Tibial artery (tissue), 4 donors: ENCODE results near the gene TAF6.

Experiments
- DNase-seq, 2 donors: peaks; one replicate each; pipeline ENCODE4 v3.0.0-alpha.2; 2019
- H3K27ac ChIP-seq, 2 donors: fragments of 200-600 bp; sonication (generic) in 1 of 2; 1 replicate in 1 of 2; 2 replicates in 1 of 2; pipeline ENCODE4 v1.5.1; 2018 to 2019; ENCODE audit warnings: mild to moderate bottlenecking in 1 of 2
- H3K27me3 ChIP-seq, 2 donors: fragments of 200-600 bp; sonication (generic) in 1 of 2; one replicate each; pipeline versions ENCODE4 v1.5.1 to v1.6.0; 2016 to 2019
- H3K36me3 ChIP-seq, 3 donors: fragments of 200-600 bp; sonication (generic) in 2 of 3; one replicate each; pipeline ENCODE4 v1.5.1; 2016 to 2019; ENCODE audit warnings: mild to moderate bottlenecking in 2 of 3
- H3K4me1 ChIP-seq, 4 donors: fragments of 200-600 bp; sonication (generic) in 2 of 4; 1 replicate in 3 of 4; 2 replicates in 1 of 4; pipeline ENCODE4 v1.5.1; 2016 to 2019
- H3K4me3 ChIP-seq, 2 donors: fragments of 200-600 bp; sonication (generic) in 1 of 2; 1 replicate in 1 of 2; 2 replicates in 1 of 2; pipeline ENCODE4 v1.5.1; 2018 to 2019; ENCODE audit warnings: mild to moderate bottlenecking in 2 of 2
- H3K9me3 ChIP-seq, 3 donors: fragments of 200-600 bp; sonication (generic) in 1 of 3; one replicate each; pipeline ENCODE4 v1.5.1; 2016 to 2019
- intact Hi-C: fragments of 100-400 bp; cut with DNase I; formaldehyde crosslinking; loops from one replicate; pipeline ENCODE4 v1.15.0; 2023; ENCODE audit warnings: low total_unique reads
- TF ChIP-seq, protein P1 (sequence below), 2 experiments: fragments of 200-600 bp in 1 of 2; fragments of 450-650 bp in 1 of 2; IDR thresholded peaks; one replicate each; pipeline ENCODE4 v1.5.1; 2017 to 2019; ENCODE audit warnings: antibody characterized with exemption in 2 of 2, mild to moderate bottlenecking in 1 of 2, moderate library complexity in 1 of 2

Gene TAF6

DNA sequence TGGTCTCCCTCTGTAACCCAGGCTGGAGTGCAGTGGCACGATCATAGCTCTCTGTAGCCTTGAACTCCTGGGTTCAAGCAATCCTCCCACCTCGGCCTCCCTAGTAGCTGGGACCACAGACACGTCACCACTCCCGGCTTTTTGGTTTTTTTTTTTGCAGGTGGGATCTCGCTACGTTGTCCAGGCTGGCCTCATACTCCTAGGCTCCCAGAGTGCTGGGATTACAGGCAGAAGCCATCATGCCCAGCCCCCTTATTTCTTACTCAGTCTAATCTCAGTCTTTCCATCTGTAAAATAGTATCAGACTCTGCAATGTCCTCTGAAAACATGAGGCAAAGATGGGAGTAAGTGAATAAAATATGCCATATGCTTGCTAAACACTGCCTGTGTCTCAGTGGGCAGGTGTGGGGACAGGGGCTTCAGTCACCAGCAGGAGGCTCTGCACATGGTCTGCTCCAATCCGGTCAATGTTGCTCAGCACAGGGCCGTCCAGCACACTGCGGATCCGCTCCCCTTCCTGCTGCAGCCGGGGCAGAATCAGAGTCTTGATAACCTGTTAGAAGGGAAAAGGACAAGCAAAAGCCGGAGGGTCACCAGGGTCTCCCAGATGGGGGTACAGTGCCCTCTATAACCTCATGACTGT lies 9.5 kb downstream of the TAF6 start:
- Histone ChIP-seq H3K27ac (no peak overlapping the region), H3K27me3 (no peaks in the 10 kb centered on the region), H3K4me3 (no peak overlapping the region), H3K36me3 (peaks cover 42 to 98% (median 79%) of the 10 kb centered on the region in 3 donors), H3K4me1 (no peaks in the 10 kb centered on the region), H3K9me3 (no peaks in the 10 kb centered on the region)
- TF ChIP-seq, protein P1, sequence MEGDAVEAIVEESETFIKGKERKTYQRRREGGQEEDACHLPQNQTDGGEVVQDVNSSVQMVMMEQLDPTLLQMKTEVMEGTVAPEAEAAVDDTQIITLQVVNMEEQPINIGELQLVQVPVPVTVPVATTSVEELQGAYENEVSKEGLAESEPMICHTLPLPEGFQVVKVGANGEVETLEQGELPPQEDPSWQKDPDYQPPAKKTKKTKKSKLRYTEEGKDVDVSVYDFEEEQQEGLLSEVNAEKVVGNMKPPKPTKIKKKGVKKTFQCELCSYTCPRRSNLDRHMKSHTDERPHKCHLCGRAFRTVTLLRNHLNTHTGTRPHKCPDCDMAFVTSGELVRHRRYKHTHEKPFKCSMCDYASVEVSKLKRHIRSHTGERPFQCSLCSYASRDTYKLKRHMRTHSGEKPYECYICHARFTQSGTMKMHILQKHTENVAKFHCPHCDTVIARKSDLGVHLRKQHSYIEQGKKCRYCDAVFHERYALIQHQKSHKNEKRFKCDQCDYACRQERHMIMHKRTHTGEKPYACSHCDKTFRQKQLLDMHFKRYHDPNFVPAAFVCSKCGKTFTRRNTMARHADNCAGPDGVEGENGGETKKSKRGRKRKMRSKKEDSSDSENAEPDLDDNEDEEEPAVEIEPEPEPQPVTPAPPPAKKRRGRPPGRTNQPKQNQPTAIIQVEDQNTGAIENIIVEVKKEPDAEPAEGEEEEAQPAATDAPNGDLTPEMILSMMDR (IDR thresholded peaks at IDR 0.05) = no peak
- intact Hi-C loops = no loop called here
- DNase-seq = no peak

DNA sequence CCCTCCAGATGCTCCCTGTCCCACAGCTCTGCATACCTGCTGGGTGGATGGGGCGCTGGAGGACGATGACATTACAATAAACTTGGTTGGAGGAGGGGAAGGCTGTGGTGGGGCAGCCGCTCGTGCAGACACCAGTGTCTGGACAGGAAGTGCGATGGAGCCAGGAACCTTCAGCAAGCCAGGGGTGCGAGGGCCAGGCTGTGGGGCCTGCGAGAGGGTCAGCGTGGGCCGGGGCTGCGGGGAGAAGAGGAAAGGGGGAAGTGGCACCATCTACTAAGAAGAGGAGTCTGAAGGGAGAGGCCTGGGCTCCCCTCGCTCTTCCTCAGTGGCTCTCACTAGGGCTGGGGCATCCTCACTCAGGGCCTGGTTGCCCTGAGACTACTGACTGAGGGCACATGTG lies 11.3 kb downstream of the TAF6 start:
- peaks cover 0 to 1% (median under 1%) of the 10 kb centered on the region in 4 donors for H3K4me1 ChIP-seq
- TF ChIP-seq, protein P1 (IDR thresholded peaks at IDR 0.05) = no peak
- intact Hi-C loops = no loop called here
- H3K27ac ChIP-seq = no peak overlapping the region
- H3K36me3 ChIP-seq = peaks cover 43 to 99% (median 73%) of the 10 kb centered on the region in 3 donors
- no peak overlapping the region for H3K4me3 ChIP-seq
- DNase-seq = no peak
- H3K9me3 ChIP-seq = no peaks in the 10 kb centered on the region
- no peaks in the 10 kb centered on the region for H3K27me3 ChIP-seq

DNA sequence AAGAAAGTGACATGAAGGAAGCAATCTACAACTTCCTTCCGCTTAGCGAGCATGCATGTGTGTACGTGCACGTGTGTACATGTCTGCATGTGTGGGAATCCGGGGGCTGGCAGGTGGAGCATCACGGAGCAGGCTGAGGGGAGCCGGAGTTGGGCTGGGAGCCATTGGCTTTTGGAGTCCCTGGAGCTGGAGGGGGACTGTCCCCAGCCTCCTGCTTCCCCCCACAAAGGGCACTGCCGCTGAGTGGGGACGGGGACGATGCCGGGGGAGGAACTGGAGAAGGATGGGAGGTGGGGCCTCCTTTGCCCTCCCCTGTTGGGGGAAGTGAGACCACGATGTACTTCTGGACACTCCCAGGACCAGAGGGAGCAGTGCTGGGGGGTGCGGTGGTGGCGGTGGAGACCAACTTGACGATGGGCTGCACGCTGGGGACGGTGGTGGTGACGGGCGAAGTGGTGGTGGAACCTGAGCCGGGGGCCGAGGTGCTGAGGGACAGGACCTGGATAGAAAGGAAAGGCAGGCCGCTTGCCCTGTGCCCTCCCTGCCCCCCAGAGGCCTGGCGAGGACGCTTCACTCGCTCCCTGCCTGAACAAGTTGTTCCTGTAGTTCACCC lies 11.9 kb downstream of the TAF6 start:
- TF ChIP-seq, protein P1 (IDR thresholded peaks at IDR 0.05) = no peak
- peaks cover 0 to 8% (median 6%) of the 10 kb centered on the region in 4 donors for H3K4me1 ChIP-seq
- H3K27me3 ChIP-seq = no peaks in the 10 kb centered on the region
- H3K36me3 ChIP-seq = peaks cover 40 to 96% (median 66%) of the 10 kb centered on the region in 3 donors
- intact Hi-C loops = no loop called here
- DNase-seq = no peak
- no peak overlapping the region for H3K27ac ChIP-seq
- no peaks in the 10 kb centered on the region for H3K9me3 ChIP-seq
- H3K4me3 ChIP-seq = no peak overlapping the region

DNA sequence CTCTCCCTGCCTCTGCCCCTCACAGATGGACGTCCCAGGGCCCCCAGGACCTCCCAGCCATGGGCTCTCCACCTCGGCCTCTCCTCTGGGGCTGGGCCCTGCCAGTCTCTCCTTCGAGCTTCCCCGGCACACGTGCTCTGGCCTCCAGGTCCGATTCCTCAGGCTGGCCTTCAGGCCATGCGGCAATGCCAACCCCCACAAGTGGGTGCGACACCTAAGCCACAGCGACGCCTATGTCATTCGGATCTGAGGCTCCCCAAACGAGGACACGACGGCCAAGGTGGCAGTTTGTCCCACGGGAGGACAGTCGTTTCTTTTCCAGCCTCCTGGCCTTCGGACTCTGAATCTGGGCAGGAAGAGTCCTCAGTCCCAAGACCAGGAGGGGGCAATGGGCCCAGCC lies 12.5 kb downstream of the TAF6 start:
- Histone ChIP-seq H3K36me3 (peaks cover 34 to 90% (median 60%) of the 10 kb centered on the region in 3 donors), H3K9me3 (no peaks in the 10 kb centered on the region), H3K27me3 (no peaks in the 10 kb centered on the region), H3K4me1 (peaks cover 0 to 9% (median 7%) of the 10 kb centered on the region in 4 donors), H3K27ac (no peak overlapping the region), H3K4me3 (no peak overlapping the region)
- intact Hi-C loops = no loop called here
- no peak for DNase-seq
- TF ChIP-seq, protein P1 (IDR thresholded peaks at IDR 0.05) = no peak

DNA sequence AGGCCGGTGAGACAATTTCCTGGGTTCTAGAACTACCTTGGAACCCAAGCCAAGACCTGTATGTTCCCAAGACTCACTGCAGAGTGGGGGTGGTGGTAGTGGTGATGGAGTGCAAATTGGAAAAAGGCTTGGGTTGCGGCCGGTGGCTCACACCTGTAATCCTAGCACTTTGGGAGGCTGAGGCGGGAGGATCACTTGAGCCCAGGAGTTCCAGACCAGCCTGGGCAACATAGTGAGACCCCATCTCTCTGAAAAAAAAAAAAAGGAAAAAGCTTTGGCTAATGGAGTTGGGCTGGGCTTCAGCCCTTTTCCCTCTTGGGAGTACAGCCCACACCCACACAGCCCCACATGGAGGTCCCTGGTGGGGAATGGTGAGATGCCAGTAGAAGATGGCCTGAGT lies 13.6 kb downstream of the TAF6 start:
- H3K4me1 ChIP-seq = peaks cover 0 to 9% (median 7%) of the 10 kb centered on the region in 4 donors
- no peaks in the 10 kb centered on the region for H3K27me3 ChIP-seq
- no peak overlapping the region for H3K4me3 ChIP-seq
- no peak overlapping the region for H3K27ac ChIP-seq
- no peaks in the 10 kb centered on the region for H3K9me3 ChIP-seq
- TF ChIP-seq, protein P1 (IDR thresholded peaks at IDR 0.05) = no peak
- DNase-seq = no peak
- intact Hi-C loops = no loop called here
- H3K36me3 ChIP-seq = peaks cover 29 to 79% (median 49%) of the 10 kb centered on the region in 3 donors
